GM04504 (cell line): Measurements from ENCODE around the gene HERC3.

Experiments
- DNase-seq: peaks from one replicate; pipeline ENCODE4 v3.0.0-alpha.2; 2012; ENCODE audit warnings: low read depth

The HERC3 gene

DNA sequence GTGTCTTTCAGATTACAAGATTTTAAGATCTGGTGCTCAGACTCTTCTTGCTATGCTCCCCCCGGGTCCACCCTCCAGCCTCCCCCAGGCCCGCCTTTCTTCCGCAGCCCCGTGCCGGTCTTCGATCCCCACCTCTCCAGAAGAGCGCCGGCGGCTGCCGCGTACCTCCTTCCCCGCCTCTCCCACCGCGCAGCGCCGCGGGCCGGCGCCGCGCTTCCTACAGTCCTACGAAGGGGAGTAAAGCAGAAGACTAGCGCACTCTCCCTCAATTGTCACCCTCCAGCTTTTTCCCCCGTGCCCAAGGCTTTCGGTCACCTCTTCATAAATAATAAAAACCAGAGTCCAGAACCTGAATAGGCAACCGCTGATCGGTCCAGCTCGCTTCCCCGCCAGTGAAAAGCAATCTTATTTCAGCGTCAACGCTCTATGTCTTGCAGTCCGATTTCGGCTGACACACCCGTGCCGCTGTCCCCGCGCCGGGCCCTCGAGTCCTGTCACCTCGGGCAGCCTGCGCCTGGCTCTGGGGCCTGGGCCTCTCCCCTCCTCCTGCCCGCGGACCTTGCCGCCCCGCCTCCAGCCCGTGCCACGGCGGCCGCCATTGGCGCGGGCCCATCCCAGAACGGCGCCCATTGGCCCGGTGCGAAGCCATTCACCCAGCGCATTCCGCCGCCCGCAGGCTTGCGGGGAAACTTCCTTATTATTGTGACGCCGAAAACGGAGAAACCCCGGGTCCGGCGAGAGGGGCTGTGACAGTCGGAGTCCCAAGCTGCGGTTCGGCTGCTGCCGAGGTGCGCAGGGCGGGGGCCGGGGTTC lies at the start of gene HERC3:
Gene HERC3 (plus strand): TSS at position 694 of the 813 bp plus-strand sequence. CDS start 13,344 bp downstream, outside the sequence.
- DNase-seq, result peak; percentile 70

DNA sequence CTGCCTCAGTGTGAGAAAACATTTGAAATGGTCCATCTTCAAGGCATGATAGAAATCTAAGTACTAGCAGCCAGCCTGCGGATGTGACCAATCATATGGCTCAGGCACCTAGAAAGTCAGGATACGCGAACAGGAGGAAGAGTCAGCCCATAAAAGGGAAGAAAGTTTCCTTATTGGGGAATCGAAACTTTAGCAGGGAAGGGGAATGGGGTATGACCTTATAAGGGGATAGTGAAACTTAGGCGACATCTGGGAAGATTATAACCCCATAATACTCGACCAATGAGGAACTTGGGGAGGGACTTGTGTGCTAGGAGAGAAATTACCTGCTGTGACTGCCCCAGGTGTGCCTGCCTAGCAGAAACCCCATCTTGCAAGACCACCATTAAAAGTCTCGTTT lies 42.5 kb upstream of the HERC3 start:
- DNase-seq, result no peak

DNA sequence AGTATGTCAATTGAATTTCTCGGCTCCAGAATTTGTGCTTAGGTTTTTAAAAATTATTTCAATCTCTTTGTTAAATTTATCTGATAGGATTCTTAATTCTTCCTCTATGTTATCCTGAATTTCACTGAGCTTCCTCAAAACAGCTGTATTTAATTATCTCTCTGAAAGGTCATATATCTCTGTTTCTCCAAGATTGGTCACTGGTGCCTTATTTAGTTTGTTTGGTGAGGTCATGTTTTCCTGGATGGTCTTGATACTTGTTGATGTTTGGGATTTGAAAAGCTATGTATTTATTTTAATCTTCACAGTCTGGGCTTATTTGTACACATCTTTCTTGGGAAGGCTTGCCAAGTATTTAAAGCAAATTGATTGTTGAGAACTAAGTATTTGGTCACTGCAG lies 24.7 kb upstream of the HERC3 start:
- no peak for DNase-seq

DNA sequence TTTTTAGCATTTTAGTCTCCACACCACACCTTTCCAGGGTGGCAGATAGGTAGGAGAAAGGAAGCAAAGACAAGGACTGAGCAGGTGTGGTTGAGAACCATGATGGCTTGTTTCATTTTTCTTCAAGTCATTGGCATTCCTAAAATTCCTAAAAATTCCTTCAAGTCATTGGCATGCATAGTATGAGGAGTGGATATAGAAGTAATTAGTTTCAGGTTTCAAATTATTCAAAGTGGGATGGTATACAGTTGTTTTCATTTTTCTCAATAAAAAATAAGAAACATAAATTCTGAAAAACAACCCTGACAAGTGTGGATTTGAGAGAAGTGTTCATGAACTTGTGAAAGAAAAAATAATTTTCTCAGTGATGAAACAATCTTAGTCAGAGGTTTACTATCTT lies 22.3 kb upstream of the HERC3 start:
- no peak for DNase-seq

DNA sequence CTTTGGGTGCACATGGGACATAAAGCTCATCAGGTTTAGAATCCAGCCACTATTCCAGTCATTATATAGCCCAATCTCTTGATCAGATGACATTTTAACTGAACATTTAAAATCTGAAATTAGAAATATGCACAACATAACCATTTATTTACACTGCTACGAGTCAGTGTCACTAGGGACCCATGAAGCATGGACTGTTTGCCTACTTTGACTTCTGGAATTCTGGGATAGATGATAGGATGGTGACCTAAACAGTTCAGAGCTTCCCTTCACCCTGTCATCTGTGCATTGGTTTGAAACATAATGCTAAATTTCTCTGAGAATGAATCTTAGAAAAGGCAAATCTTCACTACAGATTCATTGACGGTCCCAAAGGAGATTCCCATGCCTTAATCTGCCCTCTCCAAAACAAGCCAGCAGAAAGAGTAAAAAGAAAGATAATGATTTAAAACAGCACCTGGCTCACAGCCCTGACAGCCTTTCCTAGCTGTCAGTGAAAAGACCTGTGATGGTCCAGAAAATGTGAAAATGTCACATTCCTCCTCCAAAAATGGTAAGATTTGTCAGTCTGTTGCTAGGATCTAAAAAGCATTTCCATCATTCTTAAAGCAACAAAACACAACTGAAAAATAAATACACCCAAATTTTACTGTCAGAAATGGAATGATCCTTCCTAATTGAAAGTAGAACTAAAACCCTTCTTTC lies 18.9 kb upstream of the HERC3 start:
- peak; percentile 28 for DNase-seq

DNA sequence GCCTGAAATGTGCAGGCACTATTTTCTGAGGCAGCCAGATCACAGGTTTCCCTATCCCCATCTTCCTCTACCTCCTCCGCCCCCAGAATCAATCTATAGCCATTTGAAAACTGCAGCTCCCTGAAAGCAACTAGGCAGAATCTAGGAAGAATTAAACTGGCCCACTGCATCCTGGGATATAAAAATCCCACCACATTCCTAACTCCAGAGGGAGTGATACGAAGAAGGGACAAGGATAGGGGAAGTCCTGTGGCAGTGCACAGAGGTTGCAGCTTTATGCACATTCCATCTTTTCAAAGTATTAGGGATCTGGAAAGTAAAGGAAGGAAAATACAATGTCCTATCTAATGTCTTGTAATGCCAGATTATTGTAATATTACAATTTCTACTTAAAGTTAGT lies 18.3 kb upstream of the HERC3 start:
- DNase-seq, result no peak

DNA sequence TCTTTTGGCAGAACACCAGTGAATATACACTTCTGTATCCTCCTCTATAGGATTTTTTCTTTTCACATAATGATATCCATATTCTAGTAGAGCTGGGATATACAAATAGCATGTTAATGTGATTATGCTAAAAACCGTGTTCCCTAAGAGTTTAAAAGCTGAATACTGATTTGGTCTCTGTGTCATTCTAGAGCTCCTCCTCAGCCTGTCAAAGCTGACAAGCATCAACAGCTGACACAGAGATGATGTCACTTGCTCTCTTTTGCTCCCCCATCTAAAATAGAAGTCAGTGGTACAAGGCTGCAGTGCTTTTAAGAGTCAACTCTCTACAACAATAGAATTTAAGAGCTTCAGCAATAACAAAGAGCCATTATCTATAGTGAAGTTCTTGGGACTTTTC lies 17.1 kb upstream of the HERC3 start:
- DNase-seq, result no peak

DNA sequence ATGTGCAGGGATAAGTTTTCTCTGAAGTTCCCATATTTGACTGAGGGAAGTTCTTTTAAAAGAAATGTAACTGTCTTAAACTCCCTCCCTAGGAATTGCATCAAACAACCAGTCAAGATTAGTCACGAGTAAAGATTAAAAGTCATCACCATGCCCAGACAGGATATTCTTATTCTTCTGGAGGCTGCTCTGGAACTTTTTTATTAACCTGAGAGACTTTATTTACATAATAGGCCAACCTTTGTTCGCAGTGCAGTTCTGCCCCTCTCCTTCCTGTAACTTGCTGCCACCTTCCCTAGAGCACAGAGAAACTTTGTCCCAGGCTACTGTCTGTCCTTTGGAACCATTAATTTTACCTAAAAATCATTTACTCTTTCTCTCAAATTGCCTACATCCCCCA lies 9.8 kb upstream of the HERC3 start:
- DNase-seq, result no peak

DNA sequence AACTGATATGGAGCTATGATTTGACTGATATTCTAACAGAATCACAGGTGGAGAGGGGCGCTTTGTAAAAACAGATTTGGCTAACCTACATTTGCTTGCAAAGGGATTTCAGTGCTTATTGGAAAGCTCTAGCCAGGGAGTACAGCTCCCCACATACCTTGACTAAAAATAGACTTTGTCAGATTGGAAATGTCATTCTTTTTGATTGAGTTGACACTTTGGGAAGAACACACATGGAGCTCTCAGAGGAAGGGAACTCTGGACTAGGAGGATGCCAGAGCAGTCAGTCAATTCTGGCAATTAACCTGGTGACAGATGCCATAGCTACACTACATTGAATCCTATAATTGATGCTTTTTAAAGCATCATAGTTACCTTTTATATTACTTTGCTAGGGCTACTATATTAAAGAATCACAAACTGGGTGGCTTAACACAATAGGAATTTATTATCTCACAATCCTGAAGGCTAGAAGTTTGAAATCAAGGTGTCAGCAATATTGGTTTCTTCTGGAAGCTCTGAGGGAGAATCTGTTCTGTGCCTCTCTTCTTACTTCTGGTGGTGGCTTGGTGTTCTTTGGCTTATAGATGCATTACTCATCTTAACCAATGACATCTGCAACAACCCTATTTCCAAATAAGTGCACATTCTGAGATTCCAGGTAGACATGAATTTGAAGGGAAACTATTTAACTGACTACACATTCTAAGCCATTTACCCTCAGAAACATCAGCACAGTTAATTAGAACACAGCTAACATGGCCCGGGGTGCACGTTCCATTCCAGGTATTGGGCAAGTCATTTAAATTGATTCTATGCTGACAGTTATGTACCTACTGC lies 8.4 kb upstream of the HERC3 start:
- no peak for DNase-seq

DNA sequence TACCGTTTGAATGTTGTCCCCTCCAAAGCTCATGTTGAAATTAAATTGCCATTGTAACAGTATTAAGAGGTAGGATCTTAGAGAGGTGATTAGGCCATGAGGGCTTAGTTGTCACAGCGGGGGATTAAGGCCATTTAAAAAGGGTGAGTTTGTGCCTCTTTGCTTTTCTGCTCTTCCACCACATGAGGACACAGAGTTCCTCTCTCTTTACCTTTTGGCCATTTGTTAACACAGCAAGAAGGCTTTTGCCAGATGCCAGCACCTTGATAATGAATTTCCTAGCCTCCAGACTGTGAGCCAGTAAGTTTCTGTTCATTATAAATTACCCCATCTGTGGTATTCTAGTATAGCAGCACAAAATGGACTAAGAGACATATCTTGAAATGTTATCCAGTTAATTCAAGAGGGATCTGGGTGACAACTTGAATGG lies 7.8 kb upstream of the HERC3 start:
- no peak for DNase-seq

DNA sequence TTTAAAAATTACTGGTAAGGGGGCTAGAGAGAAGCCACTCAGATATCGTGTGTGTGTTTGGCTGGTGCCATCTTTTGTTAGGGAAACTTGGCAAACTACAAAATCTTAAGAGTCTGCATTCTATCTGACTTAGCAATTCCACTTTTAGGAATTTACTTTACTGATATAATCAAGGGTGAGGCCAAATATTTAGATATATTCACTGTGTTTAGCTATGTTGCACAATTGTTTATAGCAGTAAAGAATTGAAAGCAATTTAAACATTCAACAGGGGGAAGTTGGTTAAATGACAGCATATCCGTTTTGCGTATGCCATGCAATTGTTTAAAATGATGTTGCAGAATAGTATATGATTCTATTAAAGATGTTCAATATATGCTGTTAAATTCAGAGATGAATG lies 6.4 kb upstream of the HERC3 start:
- DNase-seq, result no peak

DNA sequence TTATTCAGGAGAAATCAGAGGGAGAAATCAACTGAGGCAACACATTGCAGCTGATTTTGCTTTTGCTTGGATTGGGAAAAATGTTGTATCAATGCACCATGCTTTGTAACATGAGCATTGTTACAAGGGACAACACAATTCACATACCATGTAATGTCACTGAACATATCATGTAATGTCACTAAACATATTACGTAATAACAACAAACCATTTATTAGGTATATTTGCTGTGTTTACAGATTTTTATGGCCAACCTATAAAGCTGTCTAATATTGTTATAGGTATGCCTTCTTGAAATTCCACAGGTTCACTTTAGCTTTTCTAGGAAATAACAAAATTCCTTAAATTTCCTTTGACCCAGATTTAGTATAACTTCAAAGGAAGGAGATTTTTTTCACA lies 5.0 kb upstream of the HERC3 start:
- no peak for DNase-seq

DNA sequence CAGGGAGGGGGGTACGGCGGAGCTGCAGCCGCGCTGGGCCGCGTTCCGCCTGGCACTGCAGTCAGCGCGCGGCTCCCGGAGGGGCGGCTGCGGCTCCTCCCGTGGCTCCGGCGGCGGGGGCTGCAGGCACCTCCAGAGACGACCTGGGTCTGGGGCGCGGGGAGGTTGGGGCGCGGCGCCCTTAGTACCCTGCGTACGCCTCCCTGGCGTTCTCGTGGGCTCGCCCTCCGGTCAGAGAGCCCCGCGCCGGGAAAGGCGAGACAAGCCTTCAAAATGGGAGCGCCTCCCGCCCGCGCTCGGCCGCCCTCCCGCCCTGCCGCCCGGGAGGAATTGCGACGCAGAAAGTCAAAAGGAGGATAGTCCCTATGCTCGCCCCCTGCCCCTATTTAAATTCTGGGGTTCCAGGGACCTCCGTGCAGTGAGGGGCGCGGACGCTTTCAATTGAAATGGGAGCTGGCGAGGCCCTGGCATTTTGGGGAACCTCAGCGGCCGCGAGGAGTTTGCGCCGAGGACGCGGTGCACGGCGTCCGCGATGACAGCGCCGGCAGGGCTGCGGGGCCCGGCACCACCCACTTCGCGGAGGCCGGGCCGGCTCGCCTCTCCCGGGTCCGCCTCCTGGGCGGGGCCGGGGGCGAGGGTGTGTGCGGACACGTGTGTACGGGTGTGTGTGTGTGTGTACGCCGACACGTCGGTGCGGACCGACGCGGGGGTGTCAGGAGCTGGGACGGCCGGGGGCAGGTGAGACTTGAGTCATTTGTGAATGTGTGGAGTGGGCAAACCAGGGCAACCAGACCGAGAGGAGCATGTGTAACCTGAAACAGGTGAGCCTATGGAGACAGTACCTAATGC lies 544 bp downstream of the HERC3 start:
- no peak for DNase-seq

DNA sequence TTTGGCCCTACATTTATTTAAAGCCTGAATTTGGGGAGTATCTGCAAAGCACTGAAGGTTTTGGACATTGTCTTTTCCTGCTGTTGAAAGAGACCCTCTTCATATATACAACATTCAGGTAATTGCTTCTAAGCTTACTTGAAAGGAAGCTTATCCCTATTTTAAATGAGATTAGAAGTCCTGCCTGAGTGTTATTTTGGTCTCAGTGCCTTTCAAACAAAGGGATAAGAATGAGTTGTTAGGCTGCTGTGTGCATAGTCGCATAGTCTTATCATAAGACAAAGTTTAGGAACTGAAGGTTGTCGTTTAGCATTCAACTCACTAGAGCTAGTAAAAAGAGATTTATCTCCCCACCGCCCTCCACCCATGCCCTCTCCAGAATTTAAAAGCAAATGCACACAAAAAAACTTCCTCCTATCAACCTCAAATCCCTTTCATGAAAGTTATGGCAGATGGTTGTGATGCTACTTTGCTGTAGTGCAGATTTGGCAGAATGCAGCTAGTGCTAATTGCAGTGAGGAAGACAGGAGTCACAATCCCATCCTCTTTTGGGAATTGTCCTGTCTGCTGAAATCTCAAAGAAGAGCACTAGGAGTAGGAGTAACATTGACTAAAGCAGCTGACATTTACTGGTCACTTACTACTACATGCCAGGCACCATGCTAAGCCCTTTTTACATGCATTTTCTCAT lies 5.8 kb downstream of the HERC3 start:
- no peak for DNase-seq

DNA sequence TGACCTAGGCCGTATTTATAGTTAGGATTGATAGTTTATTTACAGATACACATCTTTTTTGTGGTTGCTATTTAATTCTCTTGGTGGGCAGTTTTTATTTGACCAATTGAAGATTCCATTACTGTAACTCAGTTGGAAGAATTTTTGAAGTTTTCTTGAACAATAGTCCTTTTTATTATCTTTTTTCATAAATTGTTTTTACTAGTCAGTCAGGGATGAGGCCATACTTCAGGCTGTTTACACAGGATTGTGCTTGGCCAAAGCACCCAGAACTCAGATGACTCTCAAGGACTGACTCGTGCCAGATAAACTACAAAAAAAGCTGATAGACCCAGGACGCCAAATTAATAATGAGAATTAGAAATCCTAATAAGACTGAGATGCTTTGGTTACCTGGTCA lies 7.0 kb downstream of the HERC3 start:
- no peak for DNase-seq

DNA sequence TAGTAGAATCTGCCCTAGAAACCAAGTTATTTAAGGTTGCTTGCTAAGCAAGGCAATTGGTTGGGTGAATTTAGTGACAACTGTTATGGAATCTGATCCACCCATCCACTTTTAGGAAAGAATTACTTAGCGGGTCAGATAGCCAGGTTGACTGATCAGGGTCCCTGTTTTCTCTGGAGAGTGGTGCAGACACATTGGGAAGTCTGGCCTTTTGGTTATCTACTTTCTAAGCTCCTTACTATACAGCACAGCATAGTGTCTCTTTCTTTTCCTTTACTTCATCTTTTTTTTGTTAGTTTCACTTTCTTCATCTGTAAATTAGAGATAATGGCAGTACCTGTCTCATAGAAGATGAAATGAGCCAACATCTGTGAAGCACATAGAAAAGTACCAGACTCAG lies 7.4 kb downstream of the HERC3 start:
- no peak for DNase-seq

DNA sequence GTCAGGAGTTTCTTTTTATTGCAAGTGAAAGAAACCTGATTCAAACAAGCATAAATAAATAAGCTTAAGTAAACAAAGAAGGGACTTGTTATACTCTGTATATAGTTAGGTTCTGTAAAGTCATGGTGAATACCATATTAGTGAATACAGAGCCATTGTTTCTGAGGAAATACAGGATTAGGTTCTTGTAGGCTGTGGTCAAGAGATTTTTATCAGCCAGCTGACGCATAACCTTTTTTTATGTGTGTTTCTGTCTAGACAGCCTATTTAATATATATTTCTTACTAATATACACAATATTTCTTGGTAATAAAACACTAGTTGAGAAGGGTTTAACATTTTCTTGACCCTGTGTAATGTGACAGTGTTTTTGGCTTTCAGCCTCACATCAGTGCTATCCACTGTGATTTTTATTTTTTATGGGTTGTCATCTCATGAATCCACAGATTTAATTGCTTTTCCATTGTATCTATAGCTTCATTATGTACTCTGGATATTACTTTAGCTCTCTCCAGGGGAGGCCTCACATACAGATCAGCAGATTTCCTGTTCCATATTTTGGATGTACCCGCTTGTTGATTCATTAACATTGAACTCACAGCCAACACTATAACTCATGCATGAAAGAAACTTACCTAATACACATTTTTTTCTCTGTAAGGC lies 8.0 kb downstream of the HERC3 start:
- no peak for DNase-seq

DNA sequence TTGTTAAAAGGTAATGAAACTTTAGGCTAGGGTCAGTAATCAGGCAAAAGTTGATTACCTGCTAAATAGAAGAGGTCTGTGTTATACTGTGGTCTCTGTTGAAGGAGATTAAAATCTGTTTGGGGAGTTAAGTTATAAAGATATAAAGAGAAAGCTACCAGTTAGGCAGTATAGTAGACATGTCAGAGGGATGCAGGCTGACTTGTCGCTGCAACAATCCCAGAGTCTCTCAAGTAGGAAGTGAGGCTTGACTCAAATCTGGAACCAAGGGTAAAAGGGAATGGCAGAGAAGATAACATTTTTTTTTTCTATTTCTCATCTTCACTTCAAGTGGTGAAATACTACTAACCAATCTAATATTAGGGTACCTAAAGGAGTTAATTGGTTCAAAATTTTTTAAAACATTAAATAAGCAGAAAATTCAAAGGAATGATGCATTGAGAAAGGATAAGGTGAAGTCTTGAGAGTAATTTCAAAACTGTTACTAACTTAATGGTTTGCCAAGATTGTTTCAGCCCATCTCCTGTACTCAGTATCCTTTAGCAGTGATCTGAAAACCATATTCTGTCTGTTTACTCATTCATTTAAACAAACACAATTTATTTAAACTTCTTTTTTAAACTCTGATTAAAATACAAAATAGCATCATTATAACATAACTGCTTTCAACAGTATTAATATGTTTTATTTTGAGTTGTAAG lies 12.8 kb downstream of the HERC3 start:
- DNase-seq, result no peak

DNA sequence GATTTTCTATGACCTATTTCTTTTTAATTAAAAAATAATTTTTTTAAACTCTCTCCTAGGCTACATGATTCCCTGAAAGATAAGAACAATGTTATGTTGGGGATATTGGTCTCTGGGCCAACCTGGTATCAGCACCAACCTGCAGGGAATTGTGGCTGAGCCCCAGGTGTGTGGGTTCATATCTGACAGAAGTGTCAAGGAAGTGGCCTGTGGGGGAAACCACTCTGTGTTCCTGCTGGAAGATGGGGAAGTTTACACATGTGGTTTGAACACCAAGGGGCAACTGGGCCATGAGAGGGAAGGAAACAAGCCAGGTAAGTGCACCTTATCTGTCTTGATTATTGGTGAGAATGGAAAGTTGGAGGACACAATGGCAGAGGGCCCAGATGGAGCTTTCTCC lies 13.5 kb downstream of the HERC3 start:
- no peak for DNase-seq

DNA sequence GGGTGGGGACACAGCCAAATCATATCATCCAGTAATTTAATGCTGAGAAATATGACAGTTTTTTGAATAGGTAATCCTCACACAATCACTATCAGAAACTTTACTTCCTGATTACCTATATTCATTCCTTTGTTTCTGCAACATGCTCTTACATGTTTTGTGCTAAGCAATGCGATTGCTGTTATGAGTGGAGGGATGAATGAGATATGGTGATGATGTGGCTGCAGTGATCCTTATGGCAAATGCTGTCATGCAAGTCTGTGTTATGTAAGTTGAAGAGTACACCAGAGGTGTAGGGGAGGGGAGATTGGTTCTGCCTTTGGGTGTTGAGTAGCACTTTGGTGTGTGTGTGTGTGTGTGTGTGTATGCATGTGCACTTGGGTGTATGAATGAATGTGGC lies 14.6 kb downstream of the HERC3 start:
- no peak for DNase-seq
